Mucosa of stomach (tissue), 1 donor: Measurements from ENCODE around the gene LMO1.

Experiments
- H3K27me3 ChIP-seq: one replicate; pipeline ENCODE4 v1.7.0; 2013; ENCODE audit warnings: mild to moderate bottlenecking, low read length; ENCODE audit not compliant: control insufficient read depth, insufficient read depth
- H3K36me3 ChIP-seq: one replicate; pipeline ENCODE4 v1.7.0; 2013; ENCODE audit warnings: low read length; ENCODE audit not compliant: control insufficient read depth, insufficient read depth
- H3K4me1 ChIP-seq: one replicate; pipeline ENCODE4 v1.7.0; 2013; ENCODE audit warnings: mild to moderate bottlenecking, low read length; ENCODE audit not compliant: control insufficient read depth, insufficient read depth
- H3K4me3 ChIP-seq: one replicate; pipeline ENCODE4 v1.7.0; 2013; ENCODE audit warnings: low read length
- H3K9ac ChIP-seq: one replicate; pipeline ENCODE4 v1.7.0; 2013; ENCODE audit warnings: mild to moderate bottlenecking, low read length, moderate library complexity
- H3K9me3 ChIP-seq: one replicate; pipeline ENCODE4 v1.7.0; 2013; ENCODE audit warnings: mild to moderate bottlenecking, low read length, moderate library complexity; ENCODE audit not compliant: control insufficient read depth
- donor health status: Pancreatic carcinoma.

Gene LMO1

DNA sequence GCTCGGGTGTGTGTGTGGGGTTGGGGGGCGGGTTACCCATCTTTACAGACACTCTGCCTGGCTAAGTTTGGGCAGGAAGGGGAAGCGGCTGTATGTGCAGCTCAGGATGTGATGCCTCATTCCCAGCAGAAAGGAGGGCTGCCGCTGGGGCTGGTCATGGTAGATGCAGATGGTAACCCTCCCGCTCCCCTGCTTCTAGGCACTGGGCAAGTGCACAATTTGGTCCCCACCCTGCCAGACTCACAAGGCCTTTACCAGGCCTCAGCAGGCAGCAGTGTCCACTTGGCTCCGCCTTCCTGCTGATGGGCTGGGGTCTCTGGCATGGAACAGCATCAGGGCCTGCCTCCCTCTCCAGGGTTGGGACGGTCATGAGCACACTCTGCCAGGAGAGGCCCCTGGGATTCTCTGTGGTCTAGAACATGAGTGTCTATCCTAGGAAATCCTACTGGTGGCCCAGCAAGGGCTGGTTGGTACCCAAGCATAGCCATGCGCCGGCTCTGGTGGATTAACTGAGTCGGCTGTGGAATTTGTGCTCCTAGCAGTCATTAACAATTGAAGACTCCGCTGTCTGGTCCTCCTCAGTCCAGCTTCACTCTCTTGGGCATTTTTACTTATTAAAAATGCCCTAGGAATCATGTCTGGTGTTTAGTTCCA lies 4.2 kb downstream of the LMO1 start:
- H3K36me3 ChIP-seq, result no peaks in the 10 kb centered on the region
- H3K4me1 ChIP-seq, result peaks cover 15% of the 10 kb centered on the region
- no peaks in the 10 kb centered on the region for H3K9me3 ChIP-seq
- H3K9ac ChIP-seq, result no peak overlapping the region
- H3K4me3 ChIP-seq, result no peak overlapping the region
- H3K27me3 ChIP-seq, result peaks cover 50% of the 10 kb centered on the region

DNA sequence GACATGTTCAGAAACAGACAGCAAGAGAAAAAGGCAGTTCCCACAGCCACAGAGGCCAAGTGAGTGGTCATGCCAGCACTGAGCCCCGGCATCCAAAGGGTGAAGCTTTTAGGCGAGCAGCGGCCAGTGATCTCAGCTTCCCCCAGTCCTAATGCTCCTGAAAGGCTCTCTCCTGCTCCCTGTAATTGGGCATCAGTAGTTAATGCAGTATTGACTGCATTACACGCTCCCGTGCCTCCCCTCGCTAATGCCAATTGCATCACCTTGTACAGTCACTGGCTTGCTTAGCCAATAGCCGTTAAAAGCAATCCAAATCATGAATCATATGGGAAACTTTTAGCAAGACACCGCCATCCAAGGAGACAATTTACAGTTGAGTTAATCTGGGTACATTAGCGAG lies 4.9 kb downstream of the LMO1 start:
- no peak overlapping the region for H3K9ac ChIP-seq
- H3K36me3 ChIP-seq, result no peaks in the 10 kb centered on the region
- H3K9me3 ChIP-seq, result no peaks in the 10 kb centered on the region
- H3K4me1 ChIP-seq, result peaks cover 9% of the 10 kb centered on the region
- peaks cover 44% of the 10 kb centered on the region for H3K27me3 ChIP-seq
- H3K4me3 ChIP-seq, result no peak overlapping the region

DNA sequence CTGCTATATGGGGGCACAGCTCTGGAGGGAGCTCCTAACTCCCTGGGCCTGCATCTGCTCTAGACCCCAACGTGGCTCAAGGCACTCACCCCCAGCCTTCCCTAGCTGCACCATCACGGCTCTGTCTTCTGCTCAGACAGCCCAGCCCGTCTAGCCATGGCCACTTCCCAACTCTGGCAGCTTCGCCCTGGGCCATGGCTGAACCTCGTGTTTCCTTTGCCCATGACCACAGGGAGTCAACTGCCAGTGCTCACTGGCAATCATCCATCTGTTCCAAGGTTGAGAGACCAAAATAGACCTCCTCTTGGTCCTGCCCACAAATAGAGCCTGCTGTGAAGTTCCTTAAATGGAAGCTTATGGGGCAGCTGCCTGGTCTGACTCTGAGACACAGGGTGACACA lies 5.4 kb downstream of the LMO1 start:
- H3K4me3 ChIP-seq, result no peak overlapping the region
- peaks cover 4% of the 10 kb centered on the region for H3K4me1 ChIP-seq
- no peak overlapping the region for H3K9ac ChIP-seq
- H3K36me3 ChIP-seq, result no peaks in the 10 kb centered on the region
- no peaks in the 10 kb centered on the region for H3K9me3 ChIP-seq
- H3K27me3 ChIP-seq, result peaks cover 39% of the 10 kb centered on the region

DNA sequence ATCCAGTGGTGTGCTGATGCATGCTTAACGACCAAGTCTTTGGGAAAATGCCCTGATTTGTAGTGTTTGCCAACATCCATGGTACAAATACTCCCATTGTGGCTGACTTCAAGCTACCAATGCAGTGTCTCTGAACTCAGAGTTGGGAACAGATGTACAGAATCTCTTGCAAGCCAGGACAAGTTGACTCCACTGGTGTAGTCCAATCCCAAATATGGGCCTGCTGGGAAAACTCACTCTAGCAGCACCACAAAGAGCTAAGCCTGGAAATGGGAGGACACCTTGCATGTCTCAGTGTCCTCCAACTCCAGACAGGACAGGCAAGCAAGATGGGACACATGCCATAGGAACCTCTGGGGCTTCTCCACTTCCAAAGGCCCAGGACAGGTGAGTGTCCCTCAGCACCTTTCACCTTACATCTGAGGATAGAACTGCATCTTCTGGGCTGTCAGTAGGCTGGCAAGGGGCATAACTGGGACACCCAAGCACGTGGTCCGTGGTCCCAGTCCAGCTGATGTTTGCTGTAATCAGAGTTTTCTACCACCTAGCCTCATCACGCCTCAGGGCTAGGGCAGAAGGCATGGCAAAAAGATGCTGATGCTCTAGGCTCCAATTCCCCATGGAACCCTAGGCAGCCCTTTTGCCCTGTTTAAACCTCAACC lies 6.5 kb downstream of the LMO1 start:
- Histone ChIP-seq H3K36me3 (no peaks in the 10 kb centered on the region), H3K9ac (no peak overlapping the region)

DNA sequence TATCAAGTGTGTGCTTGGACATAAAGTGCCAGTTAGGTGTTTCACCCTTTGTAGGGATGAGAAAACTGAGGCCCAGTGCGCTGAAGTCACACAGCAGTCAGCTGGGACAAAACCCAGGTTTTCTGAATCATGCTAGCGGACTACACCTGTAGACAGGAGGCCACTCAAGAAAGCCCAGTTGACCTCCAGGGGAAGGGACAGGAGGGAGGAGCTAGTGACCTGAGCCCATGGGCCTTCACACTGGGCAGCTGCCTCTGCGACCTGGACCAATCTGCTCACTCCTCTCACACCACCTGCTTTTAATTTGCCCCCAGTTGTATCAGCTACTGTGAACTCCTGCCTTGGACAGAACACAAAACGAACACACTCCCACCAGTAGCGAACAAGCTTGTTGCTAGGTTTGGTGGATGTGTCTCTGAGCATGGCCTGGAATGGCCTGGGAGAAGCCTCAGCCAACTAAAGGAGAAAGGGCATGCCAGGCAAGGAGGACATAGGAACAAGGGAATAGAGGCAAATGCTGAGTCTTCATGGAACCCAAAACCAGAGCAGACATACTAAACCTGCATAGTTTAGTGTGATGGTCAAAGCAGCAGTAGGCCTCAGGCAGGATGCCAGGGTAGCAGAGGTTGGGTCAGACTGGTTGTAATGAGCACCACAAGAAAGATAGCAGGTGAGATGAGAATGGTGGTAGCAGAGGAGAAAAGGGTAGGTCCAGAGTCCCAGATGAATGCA lies 7.2 kb downstream of the LMO1 start:
- Histone ChIP-seq H3K4me1 (no peaks in the 10 kb centered on the region), H3K4me3 (no peak overlapping the region), H3K9ac (no peak overlapping the region), H3K36me3 (no peaks in the 10 kb centered on the region), H3K27me3 (peaks cover 24% of the 10 kb centered on the region), H3K9me3 (no peaks in the 10 kb centered on the region)

More for the DNA sequence above, 6.5 kb downstream of the LMO1 start:
- no peaks in the 10 kb centered on the region for H3K9me3 ChIP-seq
- no peaks in the 10 kb centered on the region for H3K4me1 ChIP-seq
- H3K4me3 ChIP-seq, result no peak overlapping the region
- peaks cover 29% of the 10 kb centered on the region for H3K27me3 ChIP-seq

DNA sequence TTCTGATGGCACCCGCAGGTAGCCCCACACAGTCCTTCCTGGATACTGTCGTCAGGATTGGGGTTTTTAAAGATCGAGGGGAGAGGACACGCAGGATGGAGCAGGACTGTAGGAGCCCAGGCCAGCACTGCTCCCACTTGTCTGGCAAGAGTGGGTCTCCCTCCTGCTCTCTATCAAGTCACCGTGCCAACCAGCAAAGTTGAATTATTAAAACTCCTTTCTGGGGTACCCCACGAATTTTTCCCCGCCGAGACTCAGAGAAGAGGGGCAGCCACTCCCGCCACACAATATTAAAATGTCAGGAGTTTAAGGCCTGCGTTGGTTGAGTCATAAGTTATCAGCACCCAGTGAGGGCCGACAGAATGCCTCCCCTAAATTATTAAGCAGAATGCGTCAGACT lies 10.1 kb downstream of the LMO1 start:
- no peak overlapping the region for H3K4me3 ChIP-seq
- H3K9me3 ChIP-seq, result no peaks in the 10 kb centered on the region
- peaks cover 8% of the 10 kb centered on the region for H3K27me3 ChIP-seq
- H3K4me1 ChIP-seq, result no peaks in the 10 kb centered on the region
- no peaks in the 10 kb centered on the region for H3K36me3 ChIP-seq
- no peak overlapping the region for H3K9ac ChIP-seq

DNA sequence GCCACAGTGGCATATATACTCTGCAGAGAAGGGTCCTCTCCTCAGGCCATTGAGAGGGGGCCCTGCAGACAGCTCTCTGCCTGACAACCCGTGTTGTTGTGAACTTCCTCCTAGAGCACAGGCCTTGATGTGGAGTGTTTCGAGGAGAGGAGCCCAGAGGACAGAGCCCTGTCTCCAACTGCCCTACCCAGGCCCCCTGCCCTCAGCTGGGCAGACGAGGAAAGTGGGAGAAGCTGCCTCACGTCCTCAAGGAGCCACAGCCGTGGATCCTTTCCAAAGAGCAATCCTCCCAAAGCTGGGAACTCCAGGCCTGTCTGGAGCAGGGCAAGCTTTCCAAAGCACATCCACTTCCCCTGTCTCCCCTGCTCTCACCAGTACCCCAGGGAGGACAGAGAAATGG lies 10.7 kb downstream of the LMO1 start:
- Histone ChIP-seq H3K9me3 (no peaks in the 10 kb centered on the region), H3K27me3 (peaks cover 9% of the 10 kb centered on the region), H3K36me3 (no peaks in the 10 kb centered on the region), H3K4me3 (no peak overlapping the region), H3K4me1 (no peaks in the 10 kb centered on the region), H3K9ac (no peak overlapping the region)

DNA sequence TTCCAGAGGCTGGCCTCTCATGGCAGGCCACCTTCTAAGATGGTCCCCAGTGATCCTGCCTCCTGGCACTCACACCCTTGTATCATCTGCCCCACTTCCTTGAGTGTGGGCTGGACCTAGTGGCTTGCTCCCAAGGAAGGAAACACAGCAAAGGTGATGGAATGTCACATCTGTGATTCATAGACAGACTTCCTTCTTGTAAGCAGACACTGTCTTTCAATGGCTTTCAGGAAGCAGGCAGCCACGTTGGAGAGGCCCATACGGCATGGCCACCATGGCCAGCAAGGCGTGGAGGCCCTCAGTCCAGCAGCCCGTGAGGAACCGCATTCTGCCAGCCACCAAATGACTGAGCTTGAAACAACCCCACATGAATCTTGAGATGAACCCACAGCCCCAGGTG lies 11.3 kb downstream of the LMO1 start:
- H3K9ac ChIP-seq, result no peak overlapping the region
- peaks cover 14% of the 10 kb centered on the region for H3K27me3 ChIP-seq
- H3K9me3 ChIP-seq, result no peaks in the 10 kb centered on the region

DNA sequence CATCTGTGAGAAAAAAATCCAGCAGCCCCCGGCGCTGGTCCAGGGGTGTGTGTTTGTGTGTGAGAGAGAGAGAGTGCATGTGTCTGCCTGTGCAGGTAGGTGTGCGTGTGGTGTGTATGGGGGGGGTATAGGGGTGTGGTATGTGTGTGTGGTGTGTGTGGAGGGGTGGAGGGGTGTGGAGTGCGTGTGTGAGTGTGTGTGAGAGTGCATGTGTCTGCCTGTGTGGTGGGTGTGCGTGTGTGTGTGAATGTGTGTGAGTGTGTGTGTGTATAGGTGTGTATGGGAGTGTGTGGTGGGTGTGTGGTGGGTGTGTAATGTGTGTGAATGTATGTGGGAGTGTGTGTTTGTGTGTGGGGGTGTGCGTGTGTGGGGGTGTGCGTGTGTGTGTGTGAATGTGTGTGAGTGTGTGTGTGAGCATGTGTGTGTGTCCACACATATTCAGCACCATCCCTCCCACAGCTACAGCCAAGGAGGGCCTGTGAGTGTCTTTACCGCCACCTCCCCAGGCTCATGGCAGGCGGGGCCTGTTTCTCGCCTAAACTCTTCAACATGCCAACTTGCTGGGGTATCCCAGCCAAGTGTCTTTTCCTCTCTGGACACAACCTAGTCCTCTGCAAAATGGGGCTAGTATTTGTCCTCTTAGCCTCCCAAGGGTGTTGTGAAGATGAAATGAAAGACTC lies 11.9 kb downstream of the LMO1 start:
- Histone ChIP-seq H3K4me1 (no peaks in the 10 kb centered on the region), H3K4me3 (no peak overlapping the region), H3K36me3 (no peaks in the 10 kb centered on the region), H3K27me3 (peaks cover 14% of the 10 kb centered on the region), H3K9me3 (no peaks in the 10 kb centered on the region), H3K9ac (no peak overlapping the region)

More for the DNA sequence above, 11.3 kb downstream of the LMO1 start:
- H3K36me3 ChIP-seq, result no peaks in the 10 kb centered on the region
- H3K4me1 ChIP-seq, result no peaks in the 10 kb centered on the region
- H3K4me3 ChIP-seq, result no peak overlapping the region

DNA sequence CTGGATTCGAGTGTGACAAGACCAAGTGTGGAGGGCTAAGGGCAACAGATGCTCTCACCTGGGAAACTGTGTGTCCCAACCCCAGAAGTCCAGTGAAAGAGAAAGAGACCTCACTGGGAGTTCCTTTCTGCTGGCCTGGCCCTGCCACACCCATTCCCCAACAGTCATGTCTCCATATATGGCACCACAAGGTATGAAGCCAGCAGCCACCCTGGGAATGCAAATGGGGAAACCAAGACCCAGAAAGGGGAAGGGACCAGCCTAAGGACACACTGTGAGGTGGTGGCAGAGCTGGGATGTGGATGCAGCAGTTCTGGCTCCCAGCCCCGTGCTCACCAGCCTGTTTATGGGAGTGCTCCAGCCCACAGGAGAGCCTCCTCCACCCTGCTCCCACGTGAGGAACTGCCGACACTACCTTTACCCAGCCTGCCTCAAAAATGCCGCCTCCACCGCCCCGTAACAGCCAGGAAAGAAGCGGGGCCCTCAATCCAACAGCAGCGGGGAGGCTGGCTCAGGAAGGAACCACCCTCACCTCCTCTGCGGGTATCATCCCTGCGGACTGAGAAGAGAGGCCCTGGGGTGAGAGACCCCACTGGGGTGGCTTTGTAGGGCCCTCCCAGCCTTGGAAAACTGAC lies 12.6 kb downstream of the LMO1 start:
- Histone ChIP-seq H3K27me3 (peaks cover 14% of the 10 kb centered on the region), H3K9me3 (no peaks in the 10 kb centered on the region), H3K4me3 (no peak overlapping the region), H3K4me1 (no peaks in the 10 kb centered on the region), H3K9ac (no peak overlapping the region), H3K36me3 (no peaks in the 10 kb centered on the region)

DNA sequence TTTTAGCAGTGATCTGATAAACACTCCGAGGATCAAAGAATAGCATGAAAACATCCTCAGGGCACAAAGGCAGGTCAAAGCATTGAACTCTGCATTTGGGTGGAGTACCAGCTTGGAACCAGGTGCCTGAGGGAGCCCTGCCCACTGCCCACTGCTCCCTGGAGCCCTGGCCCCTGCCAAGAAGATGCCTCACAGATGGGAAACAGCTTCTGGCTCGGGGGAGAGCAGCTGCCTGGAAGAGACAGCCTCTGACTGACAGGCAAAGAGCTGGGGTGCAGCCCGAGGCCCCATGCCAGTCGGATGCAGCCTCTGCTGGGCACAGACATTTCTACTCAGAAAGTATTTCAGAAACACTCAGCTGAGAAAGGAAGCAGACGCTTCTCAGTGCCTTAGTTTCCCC lies 13.2 kb downstream of the LMO1 start:
- Histone ChIP-seq H3K9me3 (no peaks in the 10 kb centered on the region), H3K9ac (no peak overlapping the region), H3K36me3 (no peaks in the 10 kb centered on the region), H3K27me3 (peaks cover 14% of the 10 kb centered on the region), H3K4me3 (no peak overlapping the region), H3K4me1 (no peaks in the 10 kb centered on the region)
